Adrenal gland (tissue), 12 donors: ENCODE measurements around the gene HDAC10. TPM values are rescaled to one million over a fixed set of nuclear protein-coding genes. Genes with fewer than 3 reads are reported as not detected.

Source experiments
- DNase-seq, 7 donors: peaks; one replicate each; pipeline ENCODE4 v3.0.0-alpha.2; 2019 to 2020
- H3K27ac ChIP-seq, 5 donors: fragments of 200-600 bp; sonication (generic) in 4 of 5; 1 replicate in 3 of 5; 2 replicates in 2 of 5; pipeline versions ENCODE4 v1.5.1 to v1.8.0; 2016 to 2020; ENCODE audit warnings: mild to moderate bottlenecking in 1 of 5
- H3K27me3 ChIP-seq: fragments of 200-600 bp; 2 replicates; pipeline ENCODE4 v1.8.0; 2021
- H3K36me3 ChIP-seq, 2 donors: fragments of 200-600 bp; replicated peaks in 1 of 2; 1 replicate in 1 of 2; 2 replicates in 1 of 2; pipeline versions ENCODE4 v1.5.1 to v1.8.0; 2018 to 2022
- H3K4me1 ChIP-seq, 2 donors: fragments of 200-600 bp; replicated peaks in 1 of 2; 1 replicate in 1 of 2; 2 replicates in 1 of 2; pipeline versions ENCODE4 v1.5.1 to v1.8.0; 2018 to 2021
- H3K4me3 ChIP-seq, 4 donors: fragments of 200-600 bp; sonication (generic) in 3 of 4; one replicate each; pipeline ENCODE4 v1.5.1; 2016 to 2018
- H3K9me3 ChIP-seq, 3 donors: fragments of 200-600 bp; sonication (generic) in 1 of 3; replicated peaks in 1 of 3; 1 replicate in 2 of 3; 2 replicates in 1 of 3; pipeline versions ENCODE4 v1.5.1 to v1.8.0; 2016 to 2021
- POLR2A ChIP-seq, 2 donors: fragments of 450-650 bp; IDR thresholded peaks; one replicate each; pipeline ENCODE4 v1.6.1; 2017; ENCODE audit warnings: antibody characterized with exemption in 2 of 2, mild to moderate bottlenecking in 2 of 2, moderate library complexity in 1 of 2
- WGBS, 4 donors: extraction: QIAGEN DNeasy Blood & Tissue Kit in 2 of 4; methylation state at CpG; one replicate each; pipeline versions ENCODE4 v1.1.5 to v1.1.7; 2013 to 2017; 5-methylcytosine and 5-hydroxymethylcytosine counted together
- intact Hi-C, 2 donors: fragments of 100-400 bp; cut with DNase I; formaldehyde crosslinking; loops; one replicate each; pipeline versions ENCODE4 v1.14.1 to v1.15.0; 2022 to 2023
- polyA plus RNA-seq, 3 donors: library from polyadenylated mRNA; stranded (reverse); fragments of 200-250 nt in 2 of 3; fragments of 350-450 nt in 1 of 3; fragmentation: Illumina TruSeq in 1 of 3; extraction: RNeasy Lipid Tissue Mini Kit (QIAGEN cat#74804) in 1 of 3; gene quantifications; one replicate each; pipeline ENCODE4 v1.2.3, GENCODE V29; 2013 to 2014
- total RNA-seq, 9 donors: library from RNA; depleted of rRNA in 4 of 9; stranded (reverse); fragments of >200 nt in 4 of 9; fragments of 120-200 nt in 1 of 9; fragmentation: NEBNext Ultra II Directional in 1 of 9; extraction: Animal tissue kit (Norgen Biotek cat#: 25700) in 1 of 9; gene quantifications; one replicate each; pipeline versions ENCODE4 v1.1.0 to v1.2.4, GENCODE V29; 2013 to 2023
- TF ChIP-seq, protein P1 (sequence below), 6 experiments: fragments of 450-650 bp in 4 of 6; fragments of 200-600 bp in 2 of 6; sonication (generic) in 1 of 6; IDR thresholded peaks; 1 replicate in 5 of 6; 2 replicates in 1 of 6; pipeline versions ENCODE4 v1.5.1 to v1.8.0; 2016 to 2021; ENCODE audit warnings: antibody characterized with exemption in 6 of 6, mild to moderate bottlenecking in 2 of 6, moderate library complexity in 1 of 6
- donor health status: healthy with polysubstance abuse.
- donor health status: Bipolar disorder and iron deficiency.
- donor health status: DM: yes; HTN: yes; CAD: no.
- donor health status: DM: no; HTN: no; CAD: no.
- donor health status: DM: no; HTN: no; CAD: no.
- donor health status: DM: yes; HTN: yes; CAD: no.

HDAC10 gene
- total and polyA plus RNA-seq, 12 donors, result 2.0 to 179 (median 41.5) TPM

DNA sequence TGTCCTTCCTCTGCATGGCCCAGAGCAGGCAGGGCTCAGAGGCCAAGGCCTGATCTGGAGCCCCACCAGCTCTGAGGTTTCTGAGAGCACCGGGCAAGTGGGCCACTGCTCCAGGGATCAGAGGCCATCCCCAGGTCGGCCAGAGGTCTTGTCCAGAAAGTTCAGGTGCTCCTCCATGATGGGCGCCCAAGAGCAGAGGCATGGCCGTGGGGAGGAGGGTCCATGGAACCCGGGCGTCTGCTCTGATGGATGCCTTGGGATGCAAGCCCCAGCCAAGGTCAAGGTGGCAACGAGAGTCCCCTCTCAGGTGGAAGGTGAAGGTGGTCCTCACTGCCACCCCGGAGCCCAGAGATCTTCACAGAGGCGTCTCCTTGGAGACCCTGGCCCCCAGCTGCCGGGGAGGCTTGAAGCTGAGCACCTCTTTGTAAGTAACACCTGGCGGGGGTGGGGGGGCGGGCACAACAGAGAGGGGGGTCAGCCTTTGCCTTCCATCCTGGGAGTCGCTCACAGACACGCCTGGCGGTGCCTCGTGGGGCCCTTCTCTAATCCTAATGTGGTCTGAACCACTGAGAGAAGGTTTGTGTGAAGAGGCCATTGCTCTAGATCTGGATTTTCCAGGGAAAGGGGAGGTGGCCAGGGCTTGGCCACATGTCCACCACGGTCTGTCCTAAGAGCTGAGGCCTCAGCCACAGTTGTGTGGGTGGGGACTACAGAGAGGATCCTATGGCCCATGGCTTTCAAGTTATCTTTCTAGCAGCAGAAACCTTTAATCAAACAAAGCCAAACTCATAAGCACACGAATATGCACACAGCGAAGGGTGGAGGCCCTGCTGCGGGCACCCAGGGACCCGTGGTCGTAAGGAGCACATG, 2.2 kb upstream of the HDAC10 start:
- H3K36me3 ChIP-seq, result no peaks in the 10 kb centered on the region
- no peak for DNase-seq
- no peak overlapping the region for H3K27ac ChIP-seq
- WGBS, 4 donors, result 77 to 86% (median 82%) methylated on average over 13 to 22 of the region's 22 CpGs
- intact Hi-C loops, result loop anchor here (5.0 to 10.0 kb wide), 2 partner anchors 89 to 362 kb away; partner anchors contain the start of gene PPP6R2 (in 1 of the 2)
- H3K4me3 ChIP-seq, result no peak overlapping the region
- peaks cover 18 to 21% of the 10 kb centered on the region in 2 donors for H3K4me1 ChIP-seq
- no peaks in the 10 kb centered on the region for H3K9me3 ChIP-seq
- no peaks in the 10 kb centered on the region for H3K27me3 ChIP-seq
- TF ChIP-seq, protein P1, sequence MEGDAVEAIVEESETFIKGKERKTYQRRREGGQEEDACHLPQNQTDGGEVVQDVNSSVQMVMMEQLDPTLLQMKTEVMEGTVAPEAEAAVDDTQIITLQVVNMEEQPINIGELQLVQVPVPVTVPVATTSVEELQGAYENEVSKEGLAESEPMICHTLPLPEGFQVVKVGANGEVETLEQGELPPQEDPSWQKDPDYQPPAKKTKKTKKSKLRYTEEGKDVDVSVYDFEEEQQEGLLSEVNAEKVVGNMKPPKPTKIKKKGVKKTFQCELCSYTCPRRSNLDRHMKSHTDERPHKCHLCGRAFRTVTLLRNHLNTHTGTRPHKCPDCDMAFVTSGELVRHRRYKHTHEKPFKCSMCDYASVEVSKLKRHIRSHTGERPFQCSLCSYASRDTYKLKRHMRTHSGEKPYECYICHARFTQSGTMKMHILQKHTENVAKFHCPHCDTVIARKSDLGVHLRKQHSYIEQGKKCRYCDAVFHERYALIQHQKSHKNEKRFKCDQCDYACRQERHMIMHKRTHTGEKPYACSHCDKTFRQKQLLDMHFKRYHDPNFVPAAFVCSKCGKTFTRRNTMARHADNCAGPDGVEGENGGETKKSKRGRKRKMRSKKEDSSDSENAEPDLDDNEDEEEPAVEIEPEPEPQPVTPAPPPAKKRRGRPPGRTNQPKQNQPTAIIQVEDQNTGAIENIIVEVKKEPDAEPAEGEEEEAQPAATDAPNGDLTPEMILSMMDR (IDR thresholded peaks at IDR 0.05), result no peak
- no peak for TF ChIP-seq POLR2A (IDR thresholded peaks at IDR 0.05)

DNA sequence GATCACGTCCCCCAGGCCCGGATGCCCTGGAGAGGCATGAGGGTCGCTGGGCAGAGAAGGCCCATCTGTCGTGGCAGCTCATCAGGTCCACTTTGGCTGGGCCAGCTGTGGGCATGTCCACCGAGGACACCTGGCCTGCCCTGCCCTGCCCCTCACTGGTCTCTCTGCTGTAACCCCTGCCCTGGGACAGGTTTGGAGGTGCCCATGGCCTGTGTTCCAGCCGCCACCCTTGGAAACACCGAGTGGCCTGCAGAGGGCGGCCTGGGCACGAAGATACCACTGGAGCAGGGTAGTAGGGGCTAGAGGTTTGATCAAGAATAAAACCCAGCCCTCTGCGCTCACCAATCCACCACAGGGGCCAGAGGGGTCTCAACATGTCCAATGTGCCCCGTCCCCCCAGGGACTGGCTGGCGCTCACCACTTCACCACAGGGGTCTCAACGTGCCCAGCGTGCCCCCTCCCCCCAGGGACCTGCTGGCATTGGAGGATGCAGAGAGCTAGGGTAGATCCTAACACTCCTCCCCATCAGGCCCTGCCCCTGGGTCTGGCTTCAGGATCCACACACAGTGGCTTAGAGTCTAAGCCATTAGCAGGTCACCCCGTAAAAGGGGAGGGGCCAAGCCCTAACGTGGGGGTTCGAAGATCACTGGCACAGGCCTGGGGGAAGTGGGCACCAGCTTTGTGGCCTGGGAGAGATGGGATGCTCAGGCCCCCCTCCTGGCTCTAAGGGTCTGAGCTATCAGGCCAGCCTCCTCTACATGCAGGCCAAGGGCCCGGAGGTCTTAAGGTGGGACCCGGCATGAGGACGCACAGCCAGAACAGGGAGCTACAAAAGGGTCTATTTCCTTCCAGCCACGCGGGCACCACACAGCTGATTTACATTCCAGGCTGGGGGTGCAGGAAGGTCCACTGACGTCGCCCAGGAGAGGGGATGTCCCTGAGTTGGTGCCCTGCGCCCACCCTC, 1.3 kb upstream of the HDAC10 start:
- WGBS, 4 donors, result 34 to 54% (median 50%) methylated on average over 14 to 25 of the region's 25 CpGs
- intact Hi-C loops, result loop anchor here (5.0 to 10.0 kb wide), 2 partner anchors 90 to 362 kb away; partner anchors contain the start of gene PPP6R2 (in 1 of the 2)
- no peak for TF ChIP-seq POLR2A (IDR thresholded peaks at IDR 0.05)
- TF ChIP-seq, protein P1 (IDR thresholded peaks at IDR 0.05), result peak; percentile 44 to 79 (median 72)
- H3K9me3 ChIP-seq, result no peaks in the 10 kb centered on the region
- H3K4me3 ChIP-seq, result peak overlapping the region in 1 of 4 donors; percentile 93
- H3K4me1 ChIP-seq, result peaks cover 18 to 21% of the 10 kb centered on the region in 2 donors
- peak; percentile 70 to 90 (median 78) for DNase-seq
- H3K27ac ChIP-seq, result peak overlapping the region in 2 of 5 donors; percentile 67 to 80
- no peaks in the 10 kb centered on the region for H3K27me3 ChIP-seq
- H3K36me3 ChIP-seq, result no peaks in the 10 kb centered on the region

DNA sequence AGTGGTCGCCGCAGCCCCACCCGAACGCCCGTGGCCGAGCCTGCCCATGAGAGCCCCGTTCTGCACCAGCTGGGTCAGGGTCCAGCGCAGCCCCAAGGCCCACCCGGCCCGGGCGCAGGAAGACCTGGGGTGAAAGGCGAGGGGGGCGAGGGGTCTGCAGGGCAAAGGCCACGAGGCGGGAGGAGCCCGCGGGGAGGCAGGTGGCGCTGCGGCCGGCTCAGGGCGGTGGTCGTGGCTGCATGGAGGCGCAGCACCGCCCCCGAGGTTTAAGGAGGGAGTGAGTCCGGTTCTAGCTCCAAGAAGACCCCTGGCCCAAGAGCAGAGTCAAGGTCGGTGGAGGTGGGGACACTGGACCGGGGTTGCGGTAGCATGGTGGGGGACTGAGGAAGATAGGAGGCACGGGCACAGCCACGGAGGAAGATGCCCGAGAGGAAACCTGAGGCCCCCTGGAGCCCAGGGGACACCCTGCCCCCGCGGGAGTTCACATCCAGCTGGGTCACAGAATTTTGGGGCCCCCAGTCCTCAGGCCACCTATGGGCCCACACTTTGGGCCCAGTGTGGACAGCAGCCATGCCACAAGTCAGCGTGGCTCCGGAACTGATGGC, 514 bp upstream of the HDAC10 start:
- Histone ChIP-seq H3K27me3 (no peaks in the 10 kb centered on the region), H3K36me3 (peaks cover 0 to 5% of the 10 kb centered on the region in 2 donors), H3K4me3 (peak overlapping the region in 2 of 4 donors; percentile 55 to 93), H3K27ac (peak overlapping the region in 2 of 5 donors; percentile 67 to 80), H3K9me3 (no peaks in the 10 kb centered on the region), H3K4me1 (peaks cover 18 to 21% of the 10 kb centered on the region in 2 donors)
- peak in 1 of 7 donors; percentile 57 for DNase-seq
- TF ChIP-seq, protein P1 (IDR thresholded peaks at IDR 0.05), result no peak
- no peak for TF ChIP-seq POLR2A (IDR thresholded peaks at IDR 0.05)
- 14 to 27% (median 15%) methylated on average over 3 to 36 of the region's 36 CpGs; no CpG with 5 or more reads in 1 of the 4 donors for WGBS, 4 donors
- intact Hi-C loops, result loop anchor here (5.0 to 10.0 kb wide), 2 partner anchors 91 to 363 kb away; partner anchors contain the start of gene PPP6R2 (in 1 of the 2)
